ENCODE measurements around the gene HIVEP3.

DNA sequence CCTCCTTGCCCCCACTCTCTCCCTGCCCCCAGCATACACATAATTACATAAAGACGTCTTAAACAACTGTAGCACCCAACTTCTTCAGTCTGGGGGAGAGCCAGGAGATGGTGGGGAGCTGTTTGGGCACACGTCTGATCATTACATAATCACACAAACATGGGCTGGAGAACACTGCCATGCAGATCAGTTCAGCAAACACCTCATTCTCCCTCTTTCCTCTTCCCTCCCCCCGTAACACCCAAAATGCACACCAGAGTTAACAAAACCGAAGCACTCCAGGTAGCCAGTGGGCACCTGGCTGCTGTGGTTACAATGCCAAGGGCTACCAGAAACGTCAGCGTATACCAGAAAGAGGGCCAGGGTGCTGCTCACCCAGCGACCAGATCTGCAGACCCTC is 1.6 kb downstream of the HIVEP3 start:
- TF ChIP-seq, protein P1, sequence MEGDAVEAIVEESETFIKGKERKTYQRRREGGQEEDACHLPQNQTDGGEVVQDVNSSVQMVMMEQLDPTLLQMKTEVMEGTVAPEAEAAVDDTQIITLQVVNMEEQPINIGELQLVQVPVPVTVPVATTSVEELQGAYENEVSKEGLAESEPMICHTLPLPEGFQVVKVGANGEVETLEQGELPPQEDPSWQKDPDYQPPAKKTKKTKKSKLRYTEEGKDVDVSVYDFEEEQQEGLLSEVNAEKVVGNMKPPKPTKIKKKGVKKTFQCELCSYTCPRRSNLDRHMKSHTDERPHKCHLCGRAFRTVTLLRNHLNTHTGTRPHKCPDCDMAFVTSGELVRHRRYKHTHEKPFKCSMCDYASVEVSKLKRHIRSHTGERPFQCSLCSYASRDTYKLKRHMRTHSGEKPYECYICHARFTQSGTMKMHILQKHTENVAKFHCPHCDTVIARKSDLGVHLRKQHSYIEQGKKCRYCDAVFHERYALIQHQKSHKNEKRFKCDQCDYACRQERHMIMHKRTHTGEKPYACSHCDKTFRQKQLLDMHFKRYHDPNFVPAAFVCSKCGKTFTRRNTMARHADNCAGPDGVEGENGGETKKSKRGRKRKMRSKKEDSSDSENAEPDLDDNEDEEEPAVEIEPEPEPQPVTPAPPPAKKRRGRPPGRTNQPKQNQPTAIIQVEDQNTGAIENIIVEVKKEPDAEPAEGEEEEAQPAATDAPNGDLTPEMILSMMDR (IDR thresholded peaks at IDR 0.05), result no peak
- TF ChIP-seq POLR2A (IDR thresholded peaks at IDR 0.05), result no peak

Measured in esophagus squamous epithelium (tissue), 4 donors.